SK-N-SH (cell line): Measurements from ENCODE around the gene UTP18. TPM values are rescaled to one million over a fixed set of nuclear protein-coding genes. Genes with fewer than 3 reads are reported as not detected.

Experiments used
- CTCF ChIA-PET: fragments of 300-600, 350-600 bp; formaldehyde crosslinking; extraction: SDS; loops from one replicate; lab custom pipeline; 2021; lab: Yijun Ruan, JAX
- POLR2A ChIA-PET: fragments of 350-600 bp; sonication (Branson Sonifier 250); formaldehyde crosslinking; extraction: SDS; loops from one replicate; lab custom pipeline; 2020; ENCODE audit warnings: antibody characterized with exemption, inconsistent platforms; lab: Yijun Ruan, JAX
- DNase-seq: peaks from one replicate; pipeline ENCODE4 v3.0.0; 2012
- H2AFZ ChIP-seq: fragments of 200-600 bp; sonication (generic); 2 replicates; pipeline ENCODE4 v1.8.1; 2016; ENCODE audit warnings: antibody characterized with exemption, mild to moderate bottlenecking, low read depth
- H3F3A ChIP-seq: fragments of 200-600 bp; sonication (generic); replicated peaks from 2 replicates; pipeline ENCODE3; 2016; ENCODE audit warnings: antibody characterized with exemption, mild to moderate bottlenecking; ENCODE audit not compliant: insufficient read depth
- H3K27ac ChIP-seq, 2 experiments: fragments of 200-500 bp in 1 of 2; fragments of 200-600 bp in 1 of 2; sonication (Bioruptor generic) in 1 of 2; sonication (generic), shearing (Covaris generic) in 1 of 2; 2 replicates each; pipeline versions ENCODE4 v1.5.1 to v1.6.1; 2014 to 2016; ENCODE audit warnings: low read depth in 2 of 2, inconsistent platforms in 1 of 2, low read length in 1 of 2, mild to moderate bottlenecking in 1 of 2, mixed read lengths in 1 of 2
- H3K27me3 ChIP-seq: fragments of 200-600 bp; sonication (generic), shearing (Covaris generic); 2 replicates; pipeline ENCODE4 v1.6.1; 2016; ENCODE audit warnings: mixed run types; ENCODE audit not compliant: insufficient read depth
- H3K36me3 ChIP-seq, 2 experiments: fragments of 200-500 bp in 1 of 2; fragments of 200-600 bp in 1 of 2; sonication (Bioruptor generic) in 1 of 2; sonication (generic) in 1 of 2; replicated peaks in 1 of 2; 2 replicates each; pipeline versions ENCODE3 to v1.5.1; 2014 to 2016; ENCODE audit warnings: low read length in 1 of 2, mild to moderate bottlenecking in 1 of 2; ENCODE audit not compliant: insufficient read depth in 2 of 2, control insufficient read depth in 1 of 2
- H3K4me1 ChIP-seq, 2 experiments: fragments of 200-500 bp in 1 of 2; fragments of 200-600 bp in 1 of 2; sonication (Bioruptor generic) in 1 of 2; sonication (generic), shearing (Covaris generic) in 1 of 2; 2 replicates each; pipeline versions ENCODE4 v1.5.1 to v1.6.1; 2014 to 2016; ENCODE audit warnings: low read depth in 1 of 2, low read length in 1 of 2, mixed run types in 1 of 2; ENCODE audit not compliant: insufficient read depth in 2 of 2, control insufficient read depth in 1 of 2
- H3K4me2 ChIP-seq: fragments of 200-600 bp; sonication (generic), shearing (Covaris generic); 2 replicates; pipeline ENCODE4 v1.6.1; 2017; ENCODE audit warnings: mixed run types
- H3K4me3 ChIP-seq, 2 experiments: fragments of 200-500 bp in 1 of 2; fragments of 200-600 bp in 1 of 2; sonication (Bioruptor generic) in 1 of 2; sonication (generic), shearing (Covaris generic) in 1 of 2; 2 replicates each; pipeline versions ENCODE4 v1.5.1 to v1.8.1; 2014 to 2016; ENCODE audit warnings: low read depth in 2 of 2, inconsistent platforms in 1 of 2, low read length in 1 of 2, mild to moderate bottlenecking in 1 of 2, mixed read lengths in 1 of 2, moderate library complexity in 1 of 2
- H3K79me2 ChIP-seq: fragments of 200-600 bp; sonication (generic); 2 replicates; pipeline ENCODE4 v1.8.1; 2017; ENCODE audit warnings: mild to moderate bottlenecking; ENCODE audit not compliant: insufficient read depth
- H3K9ac ChIP-seq: fragments of 200-600 bp; sonication (generic); 2 replicates; pipeline ENCODE4 v1.6.1; 2017; ENCODE audit warnings: mixed run types
- H3K9me2 ChIP-seq: fragments of 200-600 bp; sonication (generic); 2 replicates; pipeline ENCODE4 v1.6.1; 2017; ENCODE audit warnings: mixed run types
- H3K9me3 ChIP-seq: fragments of 200-600 bp; sonication (generic); 2 replicates; pipeline ENCODE4 v1.6.1; 2017; ENCODE audit warnings: mixed run types, mild to moderate bottlenecking, moderate library complexity
- H4K20me1 ChIP-seq: fragments of 200-600 bp; sonication (generic); 2 replicates; pipeline ENCODE4 v1.6.1; 2017; ENCODE audit warnings: mild to moderate bottlenecking, mixed run types; ENCODE audit not compliant: insufficient read depth
- EP300 ChIP-seq, 2 experiments: IDR thresholded peaks; 2 replicates each; pipeline versions ENCODE4 v1.4.0 to v1.6.1; 2012; ENCODE audit warnings: borderline replicate concordance in 1 of 2, low read depth in 1 of 2, low read length in 1 of 2
- EZH2phosphoT487 ChIP-seq: fragments of 200-600 bp; sonication (generic); IDR thresholded peaks from 2 replicates; pipeline ENCODE4 v1.6.1; 2017; ENCODE audit warnings: low read depth, mixed run types, mild to moderate bottlenecking, antibody characterized with exemption, moderate library complexity, borderline replicate concordance
- FOSL2 ChIP-seq: IDR thresholded peaks from 2 replicates; pipeline ENCODE4 v1.4.0; 2012; ENCODE audit warnings: low read depth, mild to moderate bottlenecking, moderate library complexity, borderline replicate concordance
- GATA2 ChIP-seq: sonication (generic); formaldehyde crosslinking; IDR thresholded peaks from 2 replicates; pipeline ENCODE4 v1.5.0; 2020; ENCODE audit warnings: mild to moderate bottlenecking, missing genetic modification reagents
- MAX ChIP-seq: IDR thresholded peaks from 2 replicates; pipeline ENCODE4 v1.4.0; 2012; ENCODE audit warnings: low read depth
- MEF2A ChIP-seq: IDR thresholded peaks from 2 replicates; pipeline ENCODE4 v1.4.0; 2012; ENCODE audit warnings: low read depth, borderline replicate concordance
- MXI1 ChIP-seq: IDR thresholded peaks from 2 replicates; pipeline ENCODE4 v1.6.1; 2012; ENCODE audit warnings: mild to moderate bottlenecking, low read depth, low read length, improper control_type of control experiment
- NFIC ChIP-seq: IDR thresholded peaks from 2 replicates; pipeline ENCODE4 v1.4.0; 2012; ENCODE audit warnings: borderline replicate concordance
- RAD21 ChIP-seq: IDR thresholded peaks from 2 replicates; pipeline ENCODE4 v1.6.1; 2012; ENCODE audit warnings: mild to moderate bottlenecking, low read length
- RCOR1 ChIP-seq: fragments of 150-350 bp; IDR thresholded peaks from 2 replicates; pipeline ENCODE4 v1.6.1; 2017; ENCODE audit warnings: antibody characterized with exemption, low read length
- RFX5 ChIP-seq: IDR thresholded peaks from 2 replicates; pipeline ENCODE4 v1.6.1; 2012; ENCODE audit warnings: mild to moderate bottlenecking, improper control_type of control experiment, low read length
- SIN3A ChIP-seq: IDR thresholded peaks from 2 replicates; pipeline ENCODE4 v1.6.1; 2012; ENCODE audit warnings: low read depth, mild to moderate bottlenecking, low read length, moderate library complexity, borderline replicate concordance
- SMC3 ChIP-seq: IDR thresholded peaks from 2 replicates; pipeline ENCODE4 v1.6.1; 2012; ENCODE audit warnings: low read depth, low read length, improper control_type of control experiment
- TCF12 ChIP-seq: IDR thresholded peaks from 2 replicates; pipeline ENCODE4 v1.4.0; 2012
- USF2 ChIP-seq: fragments of 150-350 bp; IDR thresholded peaks from 2 replicates; pipeline ENCODE4 v1.6.1; 2017; ENCODE audit warnings: antibody characterized with exemption, low read length, low read depth, borderline replicate concordance
- ZBTB33 ChIP-seq: IDR thresholded peaks from 2 replicates; pipeline ENCODE4 v1.4.0; 2012; ENCODE audit warnings: low read depth, borderline replicate concordance
- WGBS: methylation state at CpG from one replicate; pipeline ENCODE4 v1.1.6; 2017; ENCODE audit warnings: low lambda C conversion rate; 5-methylcytosine and 5-hydroxymethylcytosine counted together
- polyA plus RNA-seq, 3 experiments: library from polyadenylated mRNA; depleted of rRNA; stranded (reverse); fragments of >200 nt; gene quantifications; 2 replicates each; pipeline ENCODE4 v1.2.3, GENCODE V29; 2012

The UTP18 gene
- polyA plus RNA-seq, 1 of the 3 experiments (the other 2 are of a cell fraction): 28.4 TPM

- no peaks in the 10 kb centered on the region for H3K9me3 ChIP-seq
- H3K4me3 ChIP-seq: peak overlapping the region; percentile 87 to 90
- H3K4me1 ChIP-seq: peaks cover 13 to 31% of the 10 kb centered on the region in 2 experiments; a peak in 3 of 4 replicates
- H3K27ac ChIP-seq: peak overlapping the region; percentile 93 to 97
- DNase-seq: peak; percentile 20
- H4K20me1 ChIP-seq: peaks cover 55% of the 10 kb centered on the region
- TF ChIP-seq SMC3: no peak
- TF ChIP-seq EZH2phosphoT487: no peak
- TF ChIP-seq SIN3A: peak; percentile 22; the same call in 1 of the 2 replicates
- no peak for TF ChIP-seq MEF2A
- peak; percentile 3; the same call in 1 of the 2 replicates for TF ChIP-seq GATA2 (CRISPR knock-in tag)
- TF ChIP-seq NFIC: no peak
- TF ChIP-seq MAX: 0 out of 2 replicates have a peak, but pooled peaks have one; percentile 11
- no peak for TF ChIP-seq ZBTB33
- no peak for TF ChIP-seq RFX5
- no peak for TF ChIP-seq TCF12
- 0 out of 2 replicates have a peak, but pooled peaks have one; percentile 22 for TF ChIP-seq RCOR1
- no peak for TF ChIP-seq USF2
- no peak for TF ChIP-seq RAD21
- TF ChIP-seq MXI1: peak; percentile 4; the same call in 1 of the 2 replicates
- TF ChIP-seq FOSL2: no peak
- TF ChIP-seq EP300 (IDR thresholded peaks at IDR 0.05; ENCODE audit: borderline replicate concordance in 1 of 2, low read depth in 1 of 2, low read length in 1 of 2): no peak
- H3K9me2 ChIP-seq: no peaks in the 10 kb centered on the region
- 8% methylated on average over 40 of the region's 42 CpGs for WGBS
- CTCF ChIA-PET: interaction anchor here (0.7 to 0.8 kb wide), 2 partner anchors 13 to 108 kb away, joined by 4 read pairs; partner anchors contain the start of gene NME1
- H2AFZ ChIP-seq: peak overlapping the region; percentile 80; the same call in 1 of the 2 replicates
- H3K79me2 ChIP-seq: peaks cover 94% of the 10 kb centered on the region
- peaks cover 40 to 53% of the 10 kb centered on the region in 2 experiments for H3K36me3 ChIP-seq
- no peaks in the 10 kb centered on the region for H3F3A ChIP-seq
- H3K4me2 ChIP-seq: peak overlapping the region; percentile 95
- peak overlapping the region; percentile 83 for H3K9ac ChIP-seq
- POLR2A ChIA-PET: interaction anchor here (0.7 to 1.4 kb wide), 4 partner anchors 11 to 108 kb away, joined by 3 to 4 read pairs (median 3); partner anchors contain the start of genes NME1 and NME2
- no peaks in the 10 kb centered on the region for H3K27me3 ChIP-seq
Measured at GRCh38 chr17:51261024-51261963, 948 bp downstream of the UTP18 start.
